Neural progenitor cell (in vitro differentiated cells): ENCODE results near the gene ITPR3.

ENCODE experiments used
- CTCF ChIP-seq: fragments of 200-600 bp; sonication (generic); IDR thresholded peaks from 2 replicates; pipeline ENCODE4 v1.5.1; 2017; ENCODE audit warnings: antibody characterized with exemption, mild to moderate bottlenecking
- EZH2phosphoT487 ChIP-seq: fragments of 200-600 bp; sonication (generic); IDR thresholded peaks from 2 replicates; pipeline ENCODE4 v1.6.1; 2017; ENCODE audit warnings: antibody characterized with exemption

DNA sequence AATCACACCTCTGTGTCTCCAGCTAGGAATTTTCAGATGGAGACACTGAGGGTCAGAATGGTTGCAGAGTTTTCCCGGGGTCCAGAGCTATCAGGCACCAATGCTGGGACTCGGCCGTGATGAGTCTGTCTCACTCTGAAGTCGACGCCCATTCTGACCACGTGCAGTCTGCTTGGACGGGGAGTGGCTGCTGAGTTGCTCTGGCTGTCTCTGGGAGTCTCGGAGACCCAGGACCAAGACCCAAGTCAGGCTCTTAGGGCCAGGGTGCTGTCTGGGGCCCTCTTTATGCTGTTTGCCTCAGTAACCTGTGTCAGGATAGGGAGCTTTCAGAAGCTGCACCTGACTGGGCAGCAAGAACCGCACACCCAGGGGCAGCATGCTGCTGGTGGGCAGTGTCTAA lies 121.0 kb downstream of the ITPR3 start:
- TF ChIP-seq CTCF = no peak
- no peak for TF ChIP-seq EZH2phosphoT487
